Measurements from ENCODE around the gene CSDE1. TPM values are rescaled to one million over a fixed set of nuclear protein-coding genes. Genes with fewer than 3 reads are reported as not detected.

Gene CSDE1
- polyA plus RNA-seq, 1 donor, result 465 TPM

- DNase-seq (ENCODE audit: low read depth), result no peak
These were observed 55.0 kb downstream of the CSDE1 start for GRCh38 chr1:114702737-114703136.

- DNase-seq (ENCODE audit: low read depth), result no peak
These were observed 55.9 kb downstream of the CSDE1 start for GRCh38 chr1:114701931-114702330.

DNA sequence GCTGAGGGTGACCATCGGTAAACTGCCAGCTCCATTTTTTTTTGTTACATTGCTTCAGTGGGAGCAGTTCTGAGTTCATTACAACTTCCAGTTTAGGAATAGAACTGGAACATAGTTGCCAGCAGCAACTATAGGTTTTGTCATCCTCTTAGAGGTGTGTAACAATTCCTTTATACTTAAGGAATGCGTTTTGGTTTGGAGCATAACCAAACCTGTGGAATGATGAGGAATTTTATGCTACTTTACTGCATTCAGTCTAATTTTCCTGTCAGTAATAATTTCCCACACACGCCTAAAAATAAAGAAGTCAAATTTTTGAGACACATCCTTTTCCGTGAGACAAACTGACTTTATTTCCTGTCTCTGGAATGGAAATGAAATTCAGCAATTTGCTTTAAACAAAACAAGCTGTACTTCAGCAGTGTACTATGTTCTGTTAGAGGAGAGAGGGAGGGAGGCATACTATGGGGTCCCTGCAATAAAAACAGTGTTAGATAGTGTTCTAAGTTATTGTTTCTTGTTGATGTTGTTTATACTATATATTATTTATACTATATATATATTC lies 57.7 kb downstream of the CSDE1 start:
- no peak for DNase-seq (ENCODE audit: low read depth)

GRCh38 chr1:114696810-114697209 lies 61.0 kb downstream of the CSDE1 start:
- no peak for DNase-seq (ENCODE audit: low read depth)

DNA sequence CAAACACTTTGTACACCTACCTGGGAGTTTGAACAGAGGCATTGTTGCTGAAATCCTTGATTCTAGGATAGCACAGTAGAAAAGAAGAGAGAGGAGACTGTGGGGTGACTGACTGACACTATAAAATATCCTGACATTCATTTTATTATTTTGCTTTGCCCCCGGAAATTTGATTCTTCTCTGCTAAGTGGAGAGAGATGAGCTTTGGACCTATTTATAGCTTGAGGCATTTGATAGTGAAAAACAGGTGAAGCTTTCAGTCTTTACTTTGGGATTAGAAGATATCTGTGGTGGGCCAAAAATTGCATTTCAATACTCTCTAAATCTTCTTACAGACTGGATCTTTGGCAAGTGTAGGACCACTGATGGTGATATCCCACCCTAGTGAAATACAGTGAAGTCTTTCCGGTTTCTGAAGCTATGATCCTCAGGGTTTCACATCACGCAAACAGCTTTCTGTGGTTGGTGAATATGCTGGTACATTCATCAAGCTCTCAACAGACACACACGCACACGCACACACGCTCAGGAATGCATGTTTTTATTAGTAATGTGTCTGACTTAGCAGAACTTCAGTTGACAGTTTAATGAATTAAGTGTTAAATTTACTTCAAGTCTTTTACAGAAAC lies 62.2 kb downstream of the CSDE1 start, which contains the start of gene AMPD1:
AMPD1 (minus strand) TSS at position 117 of the 629 bp plus-strand sequence; CDS start at position 42, 75 bp downstream.
- DNase-seq (ENCODE audit: low read depth), result no peak

DNA sequence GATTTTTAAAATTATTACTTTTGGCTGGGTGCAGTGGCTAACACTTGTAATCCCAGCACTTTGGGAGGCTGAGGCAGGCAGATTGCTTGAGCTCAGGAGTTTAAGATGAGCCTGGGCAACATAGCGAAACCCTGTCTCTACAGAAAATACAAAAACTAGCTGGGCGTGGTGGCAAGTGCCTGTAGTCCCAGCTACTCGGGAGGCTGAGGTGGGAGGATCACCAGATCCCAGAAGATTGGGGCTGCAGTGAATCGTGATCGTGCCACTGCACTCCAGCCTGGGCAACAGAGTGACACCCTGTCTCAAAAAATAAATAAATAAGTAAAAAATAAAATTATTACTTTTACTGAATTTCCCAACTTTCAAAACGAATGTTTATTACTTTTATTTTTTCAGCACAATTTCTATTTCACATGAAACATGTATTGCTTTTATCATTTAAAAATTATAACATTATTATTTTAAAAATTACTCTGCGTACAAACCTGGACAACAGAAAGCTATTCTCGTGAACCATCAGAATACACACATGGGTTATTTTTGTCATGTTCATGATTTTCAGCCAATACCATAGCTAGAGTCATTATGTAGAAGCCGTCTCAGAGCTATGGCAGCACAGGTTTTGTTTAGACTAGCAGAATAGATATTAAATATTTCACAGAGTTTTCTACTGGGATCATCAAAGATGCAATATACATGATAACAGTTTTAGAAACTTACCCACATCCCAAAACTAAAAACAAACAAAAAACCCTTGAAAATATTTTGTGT lies 63.1 kb downstream of the CSDE1 start:
- DNase-seq (ENCODE audit: low read depth), result no peak

DNA sequence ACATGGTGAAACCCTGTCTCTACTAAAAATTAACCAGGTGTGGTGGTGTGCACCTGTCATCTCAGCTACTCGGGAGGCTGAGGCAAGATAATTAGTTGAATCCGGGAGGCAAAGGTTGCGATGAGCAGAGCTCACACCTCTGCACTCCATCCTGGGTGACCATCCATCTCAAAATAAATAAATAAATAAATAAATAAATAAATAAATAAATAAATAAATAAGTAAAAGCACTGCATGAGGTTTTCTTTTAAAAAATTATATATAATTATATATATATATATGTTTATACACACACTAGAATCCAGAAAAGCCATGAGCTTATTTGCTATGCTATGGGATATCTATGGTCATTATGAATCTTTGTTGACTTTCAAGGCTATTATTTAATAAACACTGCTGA lies 64.8 kb downstream of the CSDE1 start:
- DNase-seq (ENCODE audit: low read depth), result no peak

- DNase-seq (ENCODE audit: low read depth), result no peak
These were observed 66.7 kb downstream of the CSDE1 start for GRCh38 chr1:114691061-114691460.

DNA sequence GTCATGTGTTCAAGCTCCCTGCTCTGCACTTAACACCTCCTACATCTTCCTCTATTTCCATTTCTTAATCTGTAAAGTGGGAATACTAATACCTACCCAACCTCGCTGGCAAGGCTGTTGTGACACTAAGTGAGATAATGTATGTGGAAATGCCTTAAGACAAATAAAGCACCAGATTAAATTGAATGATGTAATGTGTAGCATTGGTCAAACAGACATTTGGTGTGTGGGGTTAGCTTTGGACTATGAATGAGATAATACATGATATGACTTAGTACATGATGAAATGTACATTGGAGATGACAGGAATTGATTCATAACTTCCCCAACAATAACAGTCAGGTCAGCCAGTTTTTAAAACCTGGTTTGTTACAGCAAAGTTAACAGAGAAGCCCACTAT lies 67.6 kb downstream of the CSDE1 start:
- no peak for DNase-seq (ENCODE audit: low read depth)

DNA sequence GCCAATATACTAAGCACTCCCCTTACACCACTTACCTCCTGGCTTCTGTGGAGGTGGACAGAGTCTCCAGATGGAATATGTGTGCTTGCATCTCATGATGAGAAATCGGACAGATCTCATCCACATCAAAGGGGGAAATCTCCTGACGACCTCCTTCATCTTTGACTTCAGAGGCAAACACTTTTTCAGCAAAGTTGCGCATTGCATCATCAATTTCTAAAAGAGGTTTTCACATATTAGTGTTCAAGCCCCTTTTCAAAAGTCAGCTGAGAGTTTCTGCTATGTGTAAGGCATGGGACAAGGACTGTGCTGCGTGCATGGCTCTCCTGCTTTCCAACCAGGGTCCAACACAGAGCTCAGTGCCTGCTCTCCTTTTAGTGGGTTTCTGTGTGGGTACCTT lies 69.3 kb downstream of the CSDE1 start:
- DNase-seq (ENCODE audit: low read depth), result no peak

DNA sequence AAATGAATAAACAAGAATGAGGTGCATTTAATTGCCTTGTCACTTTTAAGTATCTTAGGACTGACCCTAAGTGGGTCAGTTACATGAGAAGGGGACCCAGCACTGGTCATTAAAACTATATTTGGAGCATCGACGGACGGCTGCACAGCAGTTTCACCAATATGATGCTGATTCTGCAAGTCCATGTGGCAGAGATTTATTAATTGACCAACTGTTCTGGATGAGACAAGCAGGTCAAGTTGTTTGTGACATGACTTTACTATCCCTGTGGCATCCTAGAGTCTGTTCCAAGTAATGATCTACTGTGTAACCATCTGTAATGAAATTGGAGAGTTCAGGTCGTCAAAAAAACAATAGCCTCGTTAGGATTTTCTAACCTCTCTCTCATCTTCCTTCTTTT lies 71.9 kb downstream of the CSDE1 start:
- no peak for DNase-seq (ENCODE audit: low read depth)

GRCh38 chr1:114677691-114678090 lies 80.1 kb downstream of the CSDE1 start:
- no peak for DNase-seq (ENCODE audit: low read depth)

DNA sequence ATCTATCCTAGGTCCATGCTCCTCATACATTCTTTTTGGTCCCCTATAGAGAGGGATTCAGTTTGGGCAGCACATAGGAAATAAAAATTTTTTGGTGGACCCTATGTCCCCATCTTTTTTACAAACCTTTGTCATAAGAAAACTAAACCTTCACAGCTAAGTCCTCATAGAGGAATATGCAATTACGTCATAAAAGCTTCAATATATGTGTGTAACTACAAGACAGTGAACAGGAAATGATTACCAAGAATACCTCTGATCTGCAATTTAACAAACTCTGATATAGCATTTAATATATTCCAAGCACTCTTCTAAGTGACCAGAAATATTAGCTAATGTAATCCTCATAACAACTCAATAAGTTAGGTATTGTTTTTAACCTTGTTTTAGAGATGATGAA lies 81.7 kb downstream of the CSDE1 start:
- no peak for DNase-seq (ENCODE audit: low read depth)

DNA sequence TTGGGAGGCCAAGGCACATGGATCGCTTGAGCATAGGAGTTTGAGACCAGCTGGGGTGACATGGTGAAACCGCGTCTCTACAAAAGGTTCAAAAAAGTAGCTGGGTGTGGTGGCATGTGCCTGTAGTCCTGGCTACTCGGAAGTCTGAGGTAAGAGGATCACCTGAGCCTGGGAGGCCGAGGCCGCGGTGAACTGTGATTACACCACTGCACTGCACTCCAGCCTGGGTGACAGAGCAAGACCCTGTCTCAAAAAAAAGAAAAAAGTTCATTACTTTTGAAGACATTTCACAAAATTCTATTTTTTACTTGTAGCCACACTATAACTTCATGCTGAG lies 85.9 kb downstream of the CSDE1 start:
- no peak for DNase-seq (ENCODE audit: low read depth)

- no peak for DNase-seq (ENCODE audit: low read depth)
These were observed 86.5 kb downstream of the CSDE1 start for GRCh38 chr1:114671011-114671938.

GRCh38 chr1:114670083-114671010 lies 87.4 kb downstream of the CSDE1 start:
- peak; percentile 66 for DNase-seq (ENCODE audit: low read depth)

DNA sequence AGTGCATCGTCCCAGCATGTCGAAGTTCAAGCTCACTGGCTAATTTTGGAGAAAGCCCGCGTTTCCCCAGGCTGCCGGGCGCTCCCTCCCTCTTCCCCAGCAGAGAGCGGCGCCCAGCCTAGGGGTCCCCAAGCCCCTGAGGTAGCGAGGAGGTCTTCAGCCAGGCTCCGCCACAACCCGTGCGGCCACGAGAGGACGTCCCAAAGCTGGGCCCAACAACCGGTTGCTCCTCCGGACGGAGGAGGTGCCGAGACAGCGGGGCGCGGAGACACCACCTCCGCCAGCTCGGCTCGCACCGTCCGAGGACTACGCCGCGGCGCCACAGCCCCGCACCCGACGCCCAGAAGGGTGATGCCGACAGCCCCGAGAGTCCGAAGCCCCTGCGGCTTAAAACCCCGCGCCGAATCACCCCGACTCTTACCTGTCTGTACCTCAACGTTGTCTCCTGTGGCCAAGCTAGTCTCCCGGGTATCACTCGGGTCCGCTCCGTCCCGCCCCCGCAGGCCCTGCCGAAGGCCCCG lies 88.2 kb downstream of the CSDE1 start, which contains the start of gene DENND2C:
DENND2C (minus strand) TSS at position 488 of the 521 bp plus-strand sequence. CDS start 44,065 bp downstream, outside the sequence.
- DNase-seq (ENCODE audit: low read depth), result no peak

DNA sequence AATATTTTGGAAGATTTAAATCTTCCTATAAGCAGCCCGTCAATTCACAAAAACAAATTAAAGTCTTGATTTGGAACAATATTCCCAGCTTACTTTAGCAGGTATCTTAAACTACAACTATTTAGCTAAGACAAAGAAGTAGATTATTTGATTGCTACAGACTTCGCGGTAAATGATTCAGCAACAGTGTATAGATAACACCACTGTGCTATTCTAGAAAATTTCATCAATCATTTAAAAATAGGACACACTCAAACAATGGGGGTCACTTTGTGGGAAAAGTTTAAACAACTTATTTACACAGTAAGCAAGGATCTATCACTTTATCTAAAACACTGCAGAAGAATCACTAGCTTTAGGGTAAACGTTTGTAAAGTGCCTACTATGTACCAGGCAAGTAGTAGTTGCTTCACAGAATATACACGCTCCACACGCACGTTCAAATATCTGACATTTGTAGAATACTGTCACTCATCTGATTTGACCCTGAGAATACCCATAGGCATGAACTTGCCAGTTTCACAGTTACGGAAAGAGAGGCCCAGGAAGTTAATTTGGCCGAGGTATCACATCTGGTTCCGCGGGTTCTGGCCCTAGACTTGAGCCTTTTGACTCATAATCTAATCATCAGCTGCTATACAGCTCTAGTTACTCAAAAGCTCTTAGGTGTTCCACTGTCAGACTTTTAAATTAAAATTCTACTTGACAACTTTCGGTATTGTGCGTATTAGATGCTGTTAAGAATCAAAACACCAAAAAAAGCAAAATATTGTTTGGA lies 88.8 kb downstream of the CSDE1 start:
- no peak for DNase-seq (ENCODE audit: low read depth)

DNA sequence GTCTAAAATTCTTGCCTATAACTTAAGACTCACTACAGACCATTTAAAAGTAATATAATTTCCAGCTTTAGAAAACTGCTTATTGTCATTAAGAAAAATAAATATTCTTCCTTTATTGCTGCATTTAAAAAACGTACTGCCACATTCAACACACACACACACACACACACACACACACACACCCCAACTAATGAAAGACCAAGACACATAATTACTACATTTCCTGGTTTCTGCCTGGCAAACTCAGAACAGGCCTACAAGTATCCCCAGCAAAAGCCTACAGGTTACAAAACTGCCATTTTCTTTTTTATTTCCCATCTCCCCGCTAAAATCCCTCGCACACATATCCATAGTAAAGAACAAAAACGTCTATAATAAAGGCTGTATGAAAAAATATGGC lies 89.4 kb downstream of the CSDE1 start:
- DNase-seq (ENCODE audit: low read depth), result no peak

GRCh38 chr1:114666954-114667353 lies 90.8 kb downstream of the CSDE1 start:
- DNase-seq (ENCODE audit: low read depth), result no peak

Data from forelimb muscle (tissue), 1 donor.